ENCODE results near the gene UBAC2. TPM values are rescaled to one million over a fixed set of nuclear protein-coding genes. Genes with fewer than 3 reads are reported as not detected.
"Not testable (repeated sequence)": the region's sequence is repeated elsewhere in the genome, so short reads cannot be mapped to it uniquely, and the experiment has no call there.

Gene UBAC2
- total RNA-seq, 2 experiments from 2014 or later, result 56.0 to 59.0 TPM

GRCh38 chr13:99217461-99218110 is 16.9 kb downstream of the UBAC2 start:
- H3K4me3 Mint-ChIP-seq, result peak overlapping the region; percentile 78
- H3K27ac Mint-ChIP-seq, result peak overlapping the region; percentile 94
- peak; percentile 36 for DNase-seq
- peaks cover 1% of the 10 kb centered on the region for H3K9me3 Mint-ChIP-seq
- H3K27me3 Mint-ChIP-seq, result no peaks in the 10 kb centered on the region
- peaks cover 28% of the 10 kb centered on the region for H3K36me3 Mint-ChIP-seq
- H3K4me1 Mint-ChIP-seq, result peaks cover 82% of the 10 kb centered on the region

DNA sequence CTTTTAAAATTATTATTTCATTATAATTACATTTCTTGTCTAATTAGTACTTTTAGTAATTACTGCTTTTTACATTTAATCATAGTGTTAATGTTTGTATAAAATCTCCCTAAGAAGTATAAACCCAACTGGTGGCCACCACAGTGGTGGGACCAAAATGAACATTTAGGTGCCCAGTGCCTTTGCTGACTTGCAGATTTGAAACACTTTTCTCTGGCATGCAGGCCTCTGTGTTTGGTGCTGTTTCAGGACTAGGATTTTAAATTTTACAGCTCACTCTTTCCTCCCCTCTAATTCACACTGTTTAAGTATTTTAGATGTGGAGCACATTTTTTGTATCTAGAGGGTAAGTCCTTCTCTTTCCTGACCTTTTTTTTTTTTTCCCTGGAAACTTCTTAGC is 17.5 kb downstream of the UBAC2 start:
- Mint-ChIP-seq H3K4me3 (peak overlapping the region; percentile 66), H3K9me3 (peaks cover 3% of the 10 kb centered on the region), H3K27ac (peak overlapping the region; percentile 94), H3K36me3 (peaks cover 33% of the 10 kb centered on the region), H3K27me3 (no peaks in the 10 kb centered on the region), H3K4me1 (peaks cover 87% of the 10 kb centered on the region)
- no peak for DNase-seq

DNA sequence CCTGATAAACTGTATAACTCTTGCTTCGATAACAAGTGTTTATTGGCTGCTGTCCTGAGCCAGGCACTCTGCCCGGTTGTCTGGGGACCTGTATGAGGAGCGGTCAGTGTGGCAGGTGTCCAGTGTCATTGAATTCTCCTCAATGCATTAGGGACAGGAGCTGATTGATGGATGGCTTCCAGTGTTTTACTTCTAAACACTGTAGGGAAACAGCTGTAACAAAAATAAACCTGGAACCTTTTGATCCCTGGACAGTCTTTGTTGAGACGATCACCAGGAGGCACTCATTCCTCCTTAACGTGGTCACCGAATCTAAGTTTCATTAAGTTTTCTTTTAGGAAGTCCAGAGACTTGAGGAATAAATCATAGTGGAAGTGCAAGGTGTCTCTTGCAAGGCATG is 17.9 kb downstream of the UBAC2 start:
- no peaks in the 10 kb centered on the region for H3K27me3 Mint-ChIP-seq
- peak overlapping the region; percentile 66 for H3K4me3 Mint-ChIP-seq
- DNase-seq, result no peak
- H3K36me3 Mint-ChIP-seq, result peaks cover 34% of the 10 kb centered on the region
- peak overlapping the region; percentile 94 for H3K27ac Mint-ChIP-seq
- peaks cover 87% of the 10 kb centered on the region for H3K4me1 Mint-ChIP-seq
- H3K9me3 Mint-ChIP-seq, result peaks cover 5% of the 10 kb centered on the region

- H3K4me3 Mint-ChIP-seq, result peak overlapping the region; percentile 66
- H3K9me3 Mint-ChIP-seq, result peaks cover 5% of the 10 kb centered on the region
- DNase-seq, result peak; percentile 49
- H3K27me3 Mint-ChIP-seq, result no peaks in the 10 kb centered on the region
- H3K27ac Mint-ChIP-seq, result peak overlapping the region; percentile 94
- peaks cover 35% of the 10 kb centered on the region for H3K36me3 Mint-ChIP-seq
- H3K4me1 Mint-ChIP-seq, result peaks cover 89% of the 10 kb centered on the region
These were observed 18.3 kb downstream of the UBAC2 start for GRCh38 chr13:99218969-99219368.

- Mint-ChIP-seq H3K4me1 (peaks cover 87% of the 10 kb centered on the region), H3K27me3 (no peaks in the 10 kb centered on the region), H3K36me3 (peaks cover 38% of the 10 kb centered on the region), H3K4me3 (peak overlapping the region; percentile 42), H3K27ac (peak overlapping the region; percentile 83), H3K9me3 (peaks cover 5% of the 10 kb centered on the region)
- no peak for DNase-seq
These were observed 19.7 kb downstream of the UBAC2 start for GRCh38 chr13:99220199-99220935.

DNA sequence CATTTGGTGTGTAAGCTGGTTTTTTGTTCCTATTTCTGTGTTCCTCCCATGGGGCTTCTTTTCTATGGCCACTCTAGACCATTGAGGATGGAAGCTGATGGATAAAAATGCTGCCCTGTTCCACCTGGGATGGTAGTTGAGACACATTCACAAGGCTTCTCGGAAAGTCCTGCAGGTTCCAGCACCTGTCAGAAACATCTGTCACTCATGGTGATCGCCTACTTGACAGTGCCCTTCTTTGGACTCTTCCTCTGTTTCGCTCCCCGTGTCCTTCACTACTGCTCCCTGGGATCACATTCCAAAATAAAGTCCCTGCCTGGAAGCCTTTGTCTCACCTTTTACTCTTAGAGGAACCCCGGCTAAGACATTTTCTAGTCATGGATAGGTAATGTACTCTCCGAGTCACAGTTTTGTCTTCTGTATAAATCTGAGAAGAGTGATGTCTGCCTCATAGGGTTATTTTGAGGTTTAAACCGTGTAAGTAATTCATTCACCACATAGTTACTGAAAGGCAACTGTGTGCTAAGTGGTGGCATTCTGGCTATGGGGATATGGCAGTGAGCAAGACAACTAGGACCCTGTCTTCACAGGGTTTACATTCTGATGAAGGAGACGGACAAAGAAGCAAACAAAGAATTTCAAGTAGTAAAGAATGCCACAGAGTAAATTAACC is 21.0 kb downstream of the UBAC2 start:
- Mint-ChIP-seq H3K27ac (peak overlapping the region; percentile 81), H3K36me3 (peaks cover 43% of the 10 kb centered on the region), H3K4me3 (peak overlapping the region; percentile 49), H3K9me3 (peaks cover 5% of the 10 kb centered on the region), H3K27me3 (no peaks in the 10 kb centered on the region), H3K4me1 (peaks cover 90% of the 10 kb centered on the region)
- DNase-seq, result no peak

- peaks cover 86% of the 10 kb centered on the region for H3K4me1 Mint-ChIP-seq
- no peaks in the 10 kb centered on the region for H3K27me3 Mint-ChIP-seq
- H3K9me3 Mint-ChIP-seq, result peaks cover 5% of the 10 kb centered on the region
- peaks cover 51% of the 10 kb centered on the region for H3K36me3 Mint-ChIP-seq
- no peak for DNase-seq
- peak overlapping the region; percentile 1 for H3K4me3 Mint-ChIP-seq
- peak overlapping the region; percentile 81 for H3K27ac Mint-ChIP-seq
These were observed 22.9 kb downstream of the UBAC2 start for GRCh38 chr13:99223587-99223986.

DNA sequence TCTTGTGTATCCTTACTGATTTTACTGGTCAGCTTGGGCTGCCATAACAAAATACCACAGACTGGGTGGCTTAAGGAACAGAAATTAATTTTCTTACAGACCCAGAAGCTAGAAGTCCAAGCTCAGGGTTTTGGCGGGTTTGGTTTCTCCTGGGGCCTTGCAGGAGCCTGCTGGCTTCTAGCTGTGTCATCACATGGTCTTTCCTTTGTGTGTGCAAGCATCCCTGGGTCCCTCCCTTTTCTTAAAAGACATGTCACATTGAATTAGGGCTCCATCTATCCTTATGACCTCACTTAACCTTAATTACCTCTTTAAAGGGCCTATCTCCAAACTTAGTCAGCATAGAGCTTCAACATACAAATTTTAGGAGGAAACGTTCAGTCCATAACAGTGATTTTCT is 23.4 kb downstream of the UBAC2 start:
- Mint-ChIP-seq H3K27me3 (no peaks in the 10 kb centered on the region), H3K9me3 (peaks cover 5% of the 10 kb centered on the region), H3K4me1 (peaks cover 86% of the 10 kb centered on the region), H3K27ac (peak overlapping the region; percentile 81), H3K4me3 (no peak overlapping the region), H3K36me3 (peaks cover 50% of the 10 kb centered on the region)
- DNase-seq, result no peak

DNA sequence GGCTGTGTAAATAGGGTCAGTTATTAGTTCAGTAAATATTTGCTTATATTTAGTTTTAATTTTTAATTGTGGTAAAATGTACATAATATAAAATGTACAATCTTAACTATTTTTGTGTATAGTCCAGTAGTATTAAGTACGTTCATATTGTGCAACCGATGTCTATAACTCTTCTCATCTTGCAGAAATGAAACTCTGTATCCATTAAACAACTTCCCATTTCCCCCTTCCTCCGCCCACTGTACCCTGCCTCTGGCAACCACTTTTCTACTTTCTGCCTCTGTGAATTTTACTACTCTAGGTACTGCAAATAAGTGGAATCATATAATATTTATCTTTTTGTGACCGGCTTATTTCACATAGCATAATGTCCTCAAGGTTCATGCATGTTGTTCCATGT is 24.4 kb downstream of the UBAC2 start:
- Mint-ChIP-seq H3K27ac (no peak overlapping the region), H3K9me3 (peaks cover 5% of the 10 kb centered on the region), H3K4me1 (peaks cover 88% of the 10 kb centered on the region), H3K4me3 (no peak overlapping the region), H3K36me3 (peaks cover 47% of the 10 kb centered on the region), H3K27me3 (no peaks in the 10 kb centered on the region)
- DNase-seq, result no peak

GRCh38 chr13:99226513-99226912 is 25.9 kb downstream of the UBAC2 start:
- Mint-ChIP-seq H3K4me3 (no peak overlapping the region), H3K4me1 (peaks cover 87% of the 10 kb centered on the region), H3K9me3 (peaks cover 5% of the 10 kb centered on the region), H3K36me3 (peaks cover 47% of the 10 kb centered on the region), H3K27ac (peak overlapping the region; percentile 62), H3K27me3 (no peaks in the 10 kb centered on the region)
- no peak for DNase-seq

DNA sequence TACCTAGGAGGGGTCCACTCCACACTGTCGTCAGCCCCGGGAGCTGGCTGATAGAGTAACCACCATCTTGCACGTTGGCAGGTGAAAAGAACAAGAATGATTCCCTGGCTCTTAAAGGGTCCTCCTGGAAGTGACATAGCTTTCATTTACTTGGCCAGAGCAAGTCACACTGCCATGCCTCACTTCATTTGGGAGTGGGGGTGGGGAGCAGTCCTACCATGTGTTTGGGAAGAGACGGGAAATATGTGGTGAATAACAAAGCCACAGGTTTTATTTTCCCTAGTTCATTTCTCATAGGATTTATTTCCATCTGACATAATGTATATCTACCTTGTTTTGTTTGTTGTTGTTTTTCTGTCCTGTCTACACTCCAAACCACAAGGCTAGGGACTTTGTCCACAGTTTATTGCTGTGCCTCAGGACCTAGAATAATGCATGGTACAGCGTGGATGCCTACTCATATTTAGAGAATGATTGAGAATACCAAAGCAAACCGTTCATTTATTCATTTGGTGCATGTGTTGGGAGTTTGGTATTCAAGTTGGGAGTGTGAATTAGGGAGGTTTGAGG is 26.8 kb downstream of the UBAC2 start:
- Mint-ChIP-seq H3K27me3 (no peaks in the 10 kb centered on the region), H3K4me1 (peaks cover 84% of the 10 kb centered on the region), H3K4me3 (no peak overlapping the region), H3K9me3 (peaks cover 4% of the 10 kb centered on the region), H3K36me3 (peaks cover 44% of the 10 kb centered on the region), H3K27ac (peak overlapping the region; percentile 94)
- no peak for DNase-seq

DNA sequence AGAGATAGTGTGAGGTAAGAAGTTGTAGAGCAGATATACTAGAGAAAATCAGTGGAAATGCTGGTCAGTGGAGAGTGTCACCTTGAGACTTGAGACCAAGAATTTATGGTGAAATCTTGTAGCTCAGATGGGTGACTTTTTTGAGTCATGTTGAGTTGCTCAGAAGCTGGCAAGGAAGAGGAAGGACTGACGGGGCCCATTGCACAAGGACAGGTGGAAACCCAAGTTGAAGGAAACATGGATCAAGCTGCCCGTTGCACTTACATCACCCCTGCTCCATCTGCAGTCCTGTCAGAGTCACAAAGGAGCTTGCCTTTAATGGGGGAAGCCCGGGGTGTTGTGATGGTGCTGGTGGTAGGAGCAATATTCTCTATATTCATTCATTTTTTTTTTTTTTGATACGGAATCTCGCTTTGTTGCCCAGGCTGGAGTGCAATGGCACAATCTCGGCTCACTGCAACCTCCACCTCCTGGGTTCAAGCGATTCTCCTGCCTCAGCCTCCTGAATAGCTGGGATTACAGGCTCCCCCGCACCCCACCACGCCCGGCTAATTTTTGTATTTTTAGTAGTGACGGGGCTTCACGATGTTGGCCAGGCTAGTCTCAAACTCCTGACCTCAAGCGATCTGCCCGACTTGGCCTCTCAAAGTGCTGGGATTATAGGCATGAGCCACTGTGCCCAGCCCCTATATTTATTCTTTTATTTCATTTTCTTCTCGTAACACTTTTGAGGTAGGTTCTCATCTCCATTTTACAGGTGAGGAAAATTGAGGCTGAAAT is 27.4 kb downstream of the UBAC2 start:
- H3K36me3 Mint-ChIP-seq, result peaks cover 41% of the 10 kb centered on the region
- peaks cover 80% of the 10 kb centered on the region for H3K4me1 Mint-ChIP-seq
- no peak for DNase-seq
- H3K9me3 Mint-ChIP-seq, result peaks cover 2% of the 10 kb centered on the region
- H3K27me3 Mint-ChIP-seq, result no peaks in the 10 kb centered on the region
- peak overlapping the region; percentile 94 for H3K27ac Mint-ChIP-seq
- peak overlapping the region; percentile 74 for H3K4me3 Mint-ChIP-seq

DNA sequence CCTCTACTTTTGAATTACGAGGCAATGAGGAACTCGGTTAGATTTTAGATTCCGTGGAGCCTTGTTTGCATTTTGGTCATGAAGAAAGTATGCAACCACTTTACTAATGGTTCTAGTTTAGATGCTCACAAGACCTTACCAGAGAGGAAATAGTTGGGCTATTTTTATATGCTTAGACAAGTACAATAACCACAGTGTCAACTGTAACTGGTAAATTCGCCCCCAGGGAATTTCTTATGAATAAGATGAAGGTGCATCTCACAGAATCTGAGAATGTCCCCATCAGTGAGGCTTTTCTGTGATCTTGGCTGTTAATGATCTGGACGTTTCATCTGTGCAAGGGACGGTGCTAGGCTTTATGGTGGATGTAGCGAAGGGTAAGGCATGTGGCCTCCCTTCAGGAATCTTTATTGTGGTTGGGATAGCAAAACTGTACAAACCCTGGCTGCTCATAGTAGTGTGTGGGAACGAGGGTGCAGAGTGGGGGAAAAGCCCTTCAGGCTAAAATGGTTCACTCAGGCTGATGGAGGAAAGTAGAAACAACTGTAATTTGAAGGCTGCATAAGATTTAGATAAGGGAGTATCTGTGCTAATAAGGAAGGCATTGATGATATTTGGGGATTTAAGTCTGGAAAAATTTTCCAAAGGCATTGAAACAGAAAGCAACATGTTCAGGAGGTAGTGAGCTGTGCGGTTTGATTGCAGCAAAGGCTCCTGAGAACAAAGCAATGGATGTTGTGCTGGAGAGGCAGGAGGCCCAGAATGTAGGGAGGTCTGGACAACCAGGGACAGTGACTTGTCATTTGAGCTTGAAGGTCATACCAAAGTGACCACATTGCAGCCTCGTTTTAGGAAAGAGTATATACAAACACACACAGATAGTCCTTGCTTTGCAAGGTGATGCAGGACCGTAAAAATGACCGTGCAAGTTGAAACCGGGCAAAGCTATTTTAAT is 28.4 kb downstream of the UBAC2 start:
- Mint-ChIP-seq H3K36me3 (peaks cover 39% of the 10 kb centered on the region), H3K4me1 (peaks cover 76% of the 10 kb centered on the region)
- no peak for DNase-seq

GRCh38 chr13:99230588-99230987 is 29.9 kb downstream of the UBAC2 start:
- not testable (repeated sequence) for H3K9me3 Mint-ChIP-seq, DNase-seq, H3K27me3 Mint-ChIP-seq, H3K4me3 Mint-ChIP-seq
- peak overlapping the region; percentile 56 for H3K27ac Mint-ChIP-seq
- peaks cover 75% of the 10 kb centered on the region for H3K4me1 Mint-ChIP-seq
- peaks cover 42% of the 10 kb centered on the region for H3K36me3 Mint-ChIP-seq

More for the DNA sequence above, 28.4 kb downstream of the UBAC2 start:
- Mint-ChIP-seq H3K9me3 (no peaks in the 10 kb centered on the region), H3K4me3 (peak overlapping the region; percentile 74), H3K27ac (peak overlapping the region; percentile 94), H3K27me3 (no peaks in the 10 kb centered on the region)

All from activated naive CD8-positive, alpha-beta T cell treated with anti-CD3 and anti-CD28 coated beads for 36 hours (primary cell).